Stimulated activated naive CD4-positive, alpha-beta T cell (primary cell): ENCODE measurements around the gene PRR9.

Source experiments
- DNase-seq, 6 experiments: peaks; one replicate each; lab custom pipeline; 2025; lab: John Stamatoyannopoulos, UW

The PRR9 gene

GRCh38 chr1:153229076-153229829 is 11.9 kb downstream of the PRR9 start:
- peak in 1 of 6 experiments; percentile 1 for DNase-seq

DNA sequence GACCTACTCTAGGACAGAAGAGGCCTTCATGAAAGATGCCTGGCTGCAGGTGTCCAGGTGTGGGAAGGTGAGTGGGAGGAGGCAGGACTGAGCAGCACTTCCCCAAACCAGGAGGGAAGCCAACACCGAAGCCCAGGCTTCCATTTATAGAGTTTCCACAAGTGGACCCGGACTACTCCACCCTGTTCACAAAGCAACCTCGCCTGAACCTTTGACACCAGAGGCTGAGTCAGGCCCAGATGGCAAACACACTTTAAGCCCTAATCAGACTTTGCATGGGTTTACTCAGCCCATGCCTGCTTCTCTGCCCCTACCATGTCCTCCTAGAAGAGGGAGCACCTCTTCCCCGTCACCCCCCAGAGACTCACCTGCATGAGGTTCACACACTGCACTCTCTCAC is 14.0 kb downstream of the PRR9 start:
- no peak for DNase-seq

- DNase-seq = no peak
Measured at GRCh38 chr1:153231785-153232184, 14.4 kb downstream of the PRR9 start.

GRCh38 chr1:153232553-153232952 is 15.2 kb downstream of the PRR9 start:
- DNase-seq = no peak

- no peak for DNase-seq
Measured at GRCh38 chr1:153233448-153233847, 16.1 kb downstream of the PRR9 start.

DNA sequence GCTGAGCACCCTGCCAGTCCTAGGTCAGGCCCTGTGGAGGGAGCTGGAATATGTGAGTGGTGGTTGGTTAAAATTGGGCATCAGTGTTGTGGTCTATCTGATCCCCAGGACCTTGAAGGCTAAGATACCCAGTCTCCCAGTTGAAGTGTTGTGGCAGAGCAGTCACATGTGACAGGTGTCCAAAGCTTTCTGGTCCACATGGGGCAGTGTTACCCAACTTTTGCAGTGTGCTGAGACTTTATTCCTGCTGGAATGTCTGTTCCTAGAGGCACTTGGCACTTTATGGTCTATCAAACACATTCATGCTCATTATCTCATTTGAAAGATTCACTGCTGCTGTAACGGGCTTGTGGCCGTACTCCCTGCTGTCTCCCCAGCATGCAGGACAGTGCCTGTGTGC is 21.1 kb downstream of the PRR9 start:
- DNase-seq = no peak

DNA sequence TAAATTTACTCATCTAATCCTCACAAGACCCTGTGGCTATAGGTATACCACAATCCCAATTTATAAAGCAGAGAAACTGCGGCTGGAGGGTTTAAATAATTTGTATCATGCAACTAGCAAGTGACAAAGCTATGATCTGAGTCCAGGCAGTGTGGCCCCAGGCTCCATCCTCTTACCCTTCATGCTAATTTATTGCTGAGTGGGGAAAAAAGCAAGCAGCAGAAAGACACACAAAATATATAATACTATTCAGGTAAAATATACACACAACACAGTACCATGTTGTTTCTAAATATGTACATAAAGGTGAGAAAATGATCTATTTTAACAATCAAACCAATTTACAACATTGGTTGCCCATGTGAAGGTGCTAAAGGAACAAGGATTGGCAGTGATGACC is 24.8 kb downstream of the PRR9 start:
- DNase-seq = no peak

DNA sequence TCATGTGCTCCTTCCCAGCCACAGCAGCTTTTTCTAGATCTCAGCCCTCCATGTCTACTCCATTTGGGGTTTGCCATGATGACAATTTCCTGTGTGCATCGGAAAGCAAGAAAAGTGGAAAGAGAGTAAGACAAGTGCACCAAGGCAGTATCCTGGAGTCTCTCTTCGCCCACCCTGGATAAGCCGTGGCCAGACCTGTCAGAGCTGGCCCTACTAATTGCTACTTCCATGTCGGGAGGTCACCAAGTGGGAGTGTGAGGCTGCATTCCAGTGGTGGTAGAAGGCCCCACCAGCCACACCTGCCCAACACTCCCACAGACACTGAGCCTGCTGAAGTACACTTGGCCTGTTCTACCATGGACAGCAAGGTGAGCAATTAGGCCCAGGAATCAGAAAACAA is 28.1 kb downstream of the PRR9 start:
- DNase-seq = no peak

- DNase-seq = no peak
Measured at GRCh38 chr1:153246018-153246417, 28.6 kb downstream of the PRR9 start.

DNA sequence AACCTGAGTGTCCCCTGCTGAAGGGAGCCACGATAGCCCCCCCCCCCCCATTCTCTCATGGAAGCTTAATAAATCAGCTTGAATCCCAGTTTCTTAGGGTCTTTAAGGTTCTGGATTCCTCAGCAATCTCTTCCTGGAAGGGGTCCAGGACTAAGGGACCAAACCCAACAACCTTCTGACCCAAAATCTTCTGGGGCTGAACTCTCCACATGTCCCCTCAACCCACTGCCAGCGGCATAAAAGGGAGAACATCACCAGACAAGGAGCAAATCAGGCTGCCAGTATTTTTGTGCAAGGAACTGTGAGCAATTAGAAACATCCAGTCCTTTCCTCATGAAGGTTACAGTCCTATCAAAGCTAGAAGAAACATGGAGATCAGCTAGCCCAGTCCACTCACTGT is 29.4 kb downstream of the PRR9 start:
- no peak for DNase-seq

- DNase-seq = no peak
Measured at GRCh38 chr1:153248176-153248879, 30.9 kb downstream of the PRR9 start.

- no peak for DNase-seq
Measured at GRCh38 chr1:153250166-153250565, 32.8 kb downstream of the PRR9 start.

DNA sequence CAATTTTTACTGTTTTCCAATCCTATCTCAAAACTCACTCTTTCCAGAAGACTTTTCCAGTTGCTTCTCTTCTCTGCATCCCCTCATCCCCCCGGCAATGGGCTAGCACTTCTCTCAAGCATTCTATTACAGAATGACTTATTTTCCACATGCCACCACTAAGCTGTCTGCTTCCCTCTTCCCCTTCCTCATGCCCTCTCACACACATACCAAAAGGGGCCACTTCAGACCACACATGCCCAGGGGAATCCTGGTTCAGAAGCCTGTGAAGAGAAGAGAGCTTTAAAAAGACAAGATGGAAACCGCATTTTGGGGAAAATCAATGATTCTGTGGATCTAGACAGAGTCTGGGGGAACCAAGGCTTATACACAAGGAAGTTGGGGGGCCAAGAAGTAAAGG is 33.7 kb downstream of the PRR9 start:
- no peak for DNase-seq

DNA sequence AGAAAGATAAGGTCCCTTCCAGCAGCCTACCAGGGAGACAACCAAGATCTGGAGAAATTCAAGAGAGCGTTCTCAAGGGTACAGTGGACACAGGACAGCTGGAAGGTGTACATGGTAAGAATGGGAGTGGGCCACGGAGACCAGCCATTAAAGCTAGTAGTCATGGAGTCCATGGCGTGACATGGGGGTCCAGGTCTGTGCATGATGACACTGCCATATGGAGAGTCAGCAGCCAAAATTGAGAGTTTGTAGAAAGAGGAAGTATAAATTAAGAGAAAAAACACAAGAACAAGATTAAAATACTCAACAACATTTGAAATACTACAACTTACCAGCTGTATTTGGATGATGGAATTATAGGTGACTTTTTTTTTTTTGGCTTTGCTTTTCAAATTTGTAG is 34.2 kb downstream of the PRR9 start:
- DNase-seq = no peak

GRCh38 chr1:153251988-153252387 is 34.6 kb downstream of the PRR9 start:
- DNase-seq = no peak

GRCh38 chr1:153253076-153253475 is 35.7 kb downstream of the PRR9 start:
- no peak for DNase-seq

GRCh38 chr1:153253693-153254092 is 36.3 kb downstream of the PRR9 start:
- DNase-seq = no peak

DNA sequence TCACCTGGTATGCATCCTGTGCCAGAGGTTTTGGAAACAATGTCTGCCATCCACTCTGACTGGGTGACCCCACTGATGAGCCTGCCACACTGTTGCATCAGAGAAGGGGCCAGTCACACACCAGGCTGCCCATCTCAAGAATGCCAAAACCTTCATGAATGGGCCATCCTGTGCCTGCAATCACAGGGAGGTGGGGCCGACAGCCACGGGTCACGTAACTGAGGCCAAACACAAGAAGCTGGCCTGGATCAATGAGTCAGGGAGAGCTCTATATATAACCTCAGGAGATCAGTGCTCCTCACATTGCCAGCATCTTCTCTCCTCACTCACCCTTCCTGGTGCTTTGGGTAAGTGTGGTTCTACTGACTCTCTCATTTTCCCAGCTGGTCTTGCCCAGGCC is 42.0 kb downstream of the PRR9 start, which contains the start of gene LORICRIN:
TSS of gene LORICRIN (plus strand) at position 301 of the 400 bp plus-strand sequence. CDS start 1,263 bp downstream, outside the sequence.
- no peak for DNase-seq

DNA sequence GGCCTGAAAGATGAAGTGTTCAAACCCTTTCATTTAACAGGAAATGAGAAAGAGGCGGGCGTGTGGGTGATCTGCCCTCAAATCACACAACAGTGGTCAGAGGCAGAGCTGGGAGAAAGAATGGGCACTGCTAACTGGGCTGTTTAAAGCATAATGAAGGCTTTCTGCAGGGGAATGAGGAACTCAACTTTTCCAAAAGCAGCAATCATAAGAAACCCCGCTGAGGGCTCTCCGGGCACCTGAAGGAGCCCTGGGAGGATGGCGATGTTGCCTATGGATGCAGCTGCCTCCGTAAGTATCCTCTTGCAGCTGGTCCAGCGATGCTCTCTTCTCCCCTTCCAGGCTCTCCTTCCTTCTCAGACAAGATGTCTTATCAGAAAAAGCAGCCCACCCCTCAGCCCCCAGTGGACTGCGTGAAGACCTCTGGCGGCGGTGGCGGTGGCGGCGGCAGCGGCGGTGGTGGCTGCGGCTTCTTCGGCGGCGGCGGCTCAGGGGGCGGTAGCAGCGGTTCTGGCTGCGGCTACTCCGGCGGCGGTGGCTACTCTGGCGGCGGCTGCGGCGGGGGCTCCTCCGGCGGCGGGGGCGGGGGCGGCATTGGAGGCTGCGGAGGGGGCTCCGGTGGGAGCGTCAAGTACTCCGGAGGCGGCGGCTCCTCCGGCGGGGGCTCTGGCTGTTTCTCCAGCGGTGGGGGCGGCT is 43.3 kb downstream of the PRR9 start:
- DNase-seq = peak in 1 of 6 experiments; percentile 25

GRCh38 chr1:153261281-153262069 is 44.1 kb downstream of the PRR9 start:
- DNase-seq = peak in 2 of 6 experiments; percentile 17 to 18

- peak in 1 of 6 experiments; percentile 15 for DNase-seq
Measured at GRCh38 chr1:153262070-153262366, 44.6 kb downstream of the PRR9 start.

- DNase-seq = peak in 1 of 6 experiments; percentile 15
Measured at GRCh38 chr1:153262462-153263157, 45.2 kb downstream of the PRR9 start.
